ENCODE measurements around the gene MPI. TPM values are rescaled to one million over a fixed set of nuclear protein-coding genes. Genes with fewer than 3 reads are reported as not detected.
A peak's percentile ranks its signal among the peaks of the same experiment; 100 is the strongest.

The MPI gene
- total and polyA plus RNA-seq, 10 of the 15 experiments (the other 5 are each of a cell fraction or from before 2014, with no cell fraction given), result 35.6 to 93.9 (median 44.1) TPM

DNA sequence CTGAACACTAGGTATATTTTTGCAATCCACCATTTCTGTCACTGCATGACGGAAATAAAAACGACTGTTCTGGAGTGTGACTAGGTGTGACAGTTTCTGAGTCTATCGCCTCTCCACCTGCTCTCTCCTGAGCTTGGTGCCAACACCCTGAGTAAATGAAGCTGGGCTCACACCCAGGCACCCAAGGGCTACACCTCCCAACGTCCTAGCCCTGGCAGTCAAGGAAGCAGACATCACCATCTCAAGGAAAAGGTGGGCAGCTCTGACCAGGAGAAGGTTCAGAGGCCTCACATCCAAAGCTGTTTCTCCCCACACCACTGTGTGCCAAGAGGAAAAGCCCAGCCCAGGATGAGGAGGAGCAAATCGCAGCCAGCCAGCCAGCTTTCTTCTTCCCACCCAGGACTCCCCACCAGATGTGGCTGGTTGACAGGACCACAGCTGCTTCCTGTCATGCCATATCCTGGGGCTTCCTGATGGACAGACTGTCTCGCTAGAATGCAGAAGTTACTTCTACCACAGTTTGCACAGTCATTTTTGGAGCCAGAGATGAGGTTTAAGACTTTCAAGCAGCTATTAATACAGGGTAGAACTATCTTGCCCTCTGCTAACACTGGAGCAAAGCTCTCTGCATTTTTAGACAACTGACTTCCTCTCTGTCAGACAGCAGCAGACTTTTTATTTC is 20.0 kb upstream of the MPI start (continued):
- TF ChIP-seq ZNF24 (IDR thresholded peaks at IDR 0.05), result peak; percentile 55; the same call in 1 of the 2 replicates
- TF ChIP-seq, protein P1, sequence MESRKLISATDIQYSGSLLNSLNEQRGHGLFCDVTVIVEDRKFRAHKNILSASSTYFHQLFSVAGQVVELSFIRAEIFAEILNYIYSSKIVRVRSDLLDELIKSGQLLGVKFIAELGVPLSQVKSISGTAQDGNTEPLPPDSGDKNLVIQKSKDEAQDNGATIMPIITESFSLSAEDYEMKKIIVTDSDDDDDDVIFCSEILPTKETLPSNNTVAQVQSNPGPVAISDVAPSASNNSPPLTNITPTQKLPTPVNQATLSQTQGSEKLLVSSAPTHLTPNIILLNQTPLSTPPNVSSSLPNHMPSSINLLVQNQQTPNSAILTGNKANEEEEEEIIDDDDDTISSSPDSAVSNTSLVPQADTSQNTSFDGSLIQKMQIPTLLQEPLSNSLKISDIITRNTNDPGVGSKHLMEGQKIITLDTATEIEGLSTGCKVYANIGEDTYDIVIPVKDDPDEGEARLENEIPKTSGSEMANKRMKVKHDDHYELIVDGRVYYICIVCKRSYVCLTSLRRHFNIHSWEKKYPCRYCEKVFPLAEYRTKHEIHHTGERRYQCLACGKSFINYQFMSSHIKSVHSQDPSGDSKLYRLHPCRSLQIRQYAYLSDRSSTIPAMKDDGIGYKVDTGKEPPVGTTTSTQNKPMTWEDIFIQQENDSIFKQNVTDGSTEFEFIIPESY (IDR thresholded peaks at IDR 0.05), result no peak
- TF ChIP-seq CEBPB (IDR thresholded peaks at IDR 0.05; ENCODE audit: borderline replicate concordance in 1 of 2, low read depth in 2 of 2, low read length in 2 of 2), result no peak; a peak in 1 of 4 replicates
- TF ChIP-seq IKZF2 (IDR thresholded peaks at IDR 0.05), result peak; percentile 99
- no peak for TF ChIP-seq YBX1 (IDR thresholded peaks at IDR 0.05)
- peak; percentile 93 for TF ChIP-seq SIN3A (IDR thresholded peaks at IDR 0.05; ENCODE audit: low read depth, low read length)

DNA sequence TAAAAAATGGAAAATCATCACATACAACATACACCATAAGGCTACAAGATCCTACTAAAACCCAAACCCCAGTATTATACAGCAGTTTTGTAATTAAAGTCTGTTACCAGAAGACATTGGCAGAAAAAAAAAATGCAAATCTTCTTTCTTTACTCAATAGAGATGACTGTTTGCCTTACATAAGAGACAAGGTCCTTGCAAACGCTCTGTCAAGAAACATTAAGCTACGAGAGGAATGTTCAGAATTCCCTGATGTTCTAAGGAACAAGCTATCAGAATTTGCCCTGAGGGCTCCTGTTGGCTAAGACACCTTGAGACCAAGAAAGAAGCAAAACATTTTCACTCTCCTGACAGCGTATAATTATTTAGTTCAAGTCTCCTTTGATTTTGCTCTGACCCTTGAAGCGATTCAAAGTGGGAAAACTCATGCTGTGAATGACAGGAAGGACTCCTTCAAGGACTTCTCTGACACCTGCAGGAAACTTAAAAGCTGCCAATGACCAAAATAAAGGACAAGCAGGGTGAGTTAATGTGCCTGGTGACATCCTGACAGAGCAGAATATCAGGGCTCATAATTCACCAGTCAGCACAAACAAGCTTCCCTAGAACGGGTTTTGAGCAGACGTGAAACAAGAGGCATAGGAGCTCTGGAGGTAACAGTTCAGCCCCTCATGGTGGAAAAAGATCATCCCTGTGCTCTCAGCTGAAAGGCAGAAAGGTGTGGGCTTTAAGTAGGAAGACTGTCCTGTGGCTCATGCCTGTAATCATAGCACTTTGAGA is 19.2 kb upstream of the MPI start:
- ChIA-PET POLR2A (interaction anchor here (0.6 to 5.2 kb wide), 25 partner anchors 12 to 252 kb away, joined by 3 to 80 read pairs (median 4); partner anchors contain the start of genes CSK, FAM219B, MPI and ULK3), CTCF (interaction anchor here (1.1 to 11.2 kb wide), 21 partner anchors 9 to 102 kb away, joined by 3 to 129 read pairs (median 5); partner anchors contain the start of gene FAM219B), SMC1A (ENCODE audit: uncharacterized antibody, unreplicated experiment) (interaction anchor here (0.8 to 6.5 kb wide), 25 partner anchors 12 to 486 kb away, joined by 3 to 120 read pairs (median 5); partner anchors contain the start of genes CLK3, FAM219B and ULK3), RAD21 (ENCODE audit: unreplicated experiment) (interaction anchor here (0.9 to 4.8 kb wide), 21 partner anchors 11 to 157 kb away, joined by 3 to 57 read pairs (median 10); partner anchors contain the start of genes CSK, FAM219B, SCAMP5 and ULK3)
- 0% methylated on average over 6 of the region's 6 CpGs for WGBS (ENCODE audit: insufficient coverage, insufficient replicate concordance, low lambda C conversion rate, missing lambda C conversion rate)
- Histone ChIP-seq H3K79me2 (ENCODE audit: control insufficient read depth, insufficient read depth, low read length) (peaks cover 68% of the 10 kb centered on the region), H2AFZ (ENCODE audit: control insufficient read depth, low read depth, low read length) (no peak overlapping the region), H3K9ac (ENCODE audit: control insufficient read depth, insufficient read depth, low read length) (peak overlapping the region; percentile 70), H3K4me3 (peak overlapping the region; percentile 93), H4K20me1 (ENCODE audit: control insufficient read depth, insufficient read depth) (no peaks in the 10 kb centered on the region), H3K27ac (ENCODE audit: control insufficient read depth, insufficient read depth) (peak overlapping the region; percentile 94), H3K36me3 (ENCODE audit: control insufficient read depth in 2 of 2, insufficient read depth in 2 of 2, low read length in 1 of 2) (peaks cover 2 to 16% of the 10 kb centered on the region in 2 experiments; a peak in 2 of 4 replicates), H3K4me1 (ENCODE audit: control insufficient read depth, insufficient read depth, low read length) (peaks cover 40% of the 10 kb centered on the region), H3K27me3 (replicated peaks in 1 of 2; ENCODE audit: control insufficient read depth in 2 of 2, insufficient read depth in 2 of 2, low read length in 1 of 2) (no peaks in the 10 kb centered on the region), H3K4me2 (ENCODE audit: control insufficient read depth, insufficient read depth) (peak overlapping the region; percentile 79), H3K9me3 (replicated peaks; ENCODE audit: control insufficient read depth, insufficient read depth, low read length) (peaks cover 12% of the 10 kb centered on the region)
- no peak for ATAC-seq
- no peak for DNase-seq (ENCODE audit: low read depth, low spot score)
- intact Hi-C loops (cut with micrococcal nuclease; ENCODE audit: unreplicated experiment) (loop anchor here (2.0 kb wide), 2 partner anchors 14 to 28 kb away; partner anchors contain the start of gene ULK3), in situ Hi-C loops (cut with MboI) (no loop called here)
- TSS peak; percentile 81 for BruUV-seq (replicated peaks)
- FAIRE-seq, result peak; percentile 23
- TF ChIP-seq TCF7 (IDR thresholded peaks at IDR 0.05; ENCODE audit: borderline replicate concordance) (no peak), CHD1 (IDR thresholded peaks at IDR 0.05; ENCODE audit: low read depth, low read length) (0 out of 2 replicates have a peak, but pooled peaks have one; percentile 39), POLR2AphosphoS5 (IDR thresholded peaks at IDR 0.05; ENCODE audit: low read length) (peak; percentile 32; the same call in 1 of the 2 replicates), RUNX3 (IDR thresholded peaks at IDR 0.05; ENCODE audit: low read length) (0 out of 2 replicates have a peak, but pooled peaks have one; percentile 5), NFIC (IDR thresholded peaks at IDR 0.05; ENCODE audit: low read depth, low read length) (peak; percentile 41), SMAD1 (IDR thresholded peaks at IDR 0.05; ENCODE audit: low read depth, partially characterized antibody) (no peak)
- TF ChIP-seq, protein P2, sequence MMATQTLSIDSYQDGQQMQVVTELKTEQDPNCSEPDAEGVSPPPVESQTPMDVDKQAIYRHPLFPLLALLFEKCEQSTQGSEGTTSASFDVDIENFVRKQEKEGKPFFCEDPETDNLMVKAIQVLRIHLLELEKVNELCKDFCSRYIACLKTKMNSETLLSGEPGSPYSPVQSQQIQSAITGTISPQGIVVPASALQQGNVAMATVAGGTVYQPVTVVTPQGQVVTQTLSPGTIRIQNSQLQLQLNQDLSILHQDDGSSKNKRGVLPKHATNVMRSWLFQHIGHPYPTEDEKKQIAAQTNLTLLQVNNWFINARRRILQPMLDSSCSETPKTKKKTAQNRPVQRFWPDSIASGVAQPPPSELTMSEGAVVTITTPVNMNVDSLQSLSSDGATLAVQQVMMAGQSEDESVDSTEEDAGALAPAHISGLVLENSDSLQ (IDR thresholded peaks at IDR 0.05), result peak; percentile 12; the same call in 1 of the 2 replicates
- TF ChIP-seq, protein P3, sequence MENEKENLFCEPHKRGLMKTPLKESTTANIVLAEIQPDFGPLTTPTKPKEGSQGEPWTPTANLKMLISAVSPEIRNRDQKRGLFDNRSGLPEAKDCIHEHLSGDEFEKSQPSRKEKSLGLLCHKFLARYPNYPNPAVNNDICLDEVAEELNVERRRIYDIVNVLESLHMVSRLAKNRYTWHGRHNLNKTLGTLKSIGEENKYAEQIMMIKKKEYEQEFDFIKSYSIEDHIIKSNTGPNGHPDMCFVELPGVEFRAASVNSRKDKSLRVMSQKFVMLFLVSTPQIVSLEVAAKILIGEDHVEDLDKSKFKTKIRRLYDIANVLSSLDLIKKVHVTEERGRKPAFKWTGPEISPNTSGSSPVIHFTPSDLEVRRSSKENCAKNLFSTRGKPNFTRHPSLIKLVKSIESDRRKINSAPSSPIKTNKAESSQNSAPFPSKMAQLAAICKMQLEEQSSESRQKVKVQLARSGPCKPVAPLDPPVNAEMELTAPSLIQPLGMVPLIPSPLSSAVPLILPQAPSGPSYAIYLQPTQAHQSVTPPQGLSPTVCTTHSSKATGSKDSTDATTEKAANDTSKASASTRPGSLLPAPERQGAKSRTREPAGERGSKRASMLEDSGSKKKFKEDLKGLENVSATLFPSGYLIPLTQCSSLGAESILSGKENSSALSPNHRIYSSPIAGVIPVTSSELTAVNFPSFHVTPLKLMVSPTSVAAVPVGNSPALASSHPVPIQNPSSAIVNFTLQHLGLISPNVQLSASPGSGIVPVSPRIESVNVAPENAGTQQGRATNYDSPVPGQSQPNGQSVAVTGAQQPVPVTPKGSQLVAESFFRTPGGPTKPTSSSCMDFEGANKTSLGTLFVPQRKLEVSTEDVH (IDR thresholded peaks at IDR 0.05; ENCODE audit: low read depth, partially characterized antibody), result no peak

All from GM12878 (cell line).